HepG2 (cell line): ENCODE measurements around the gene TMEM198.

ENCODE experiments used
- CHCHD3 ChIP-seq: sonication (generic); formaldehyde crosslinking; IDR thresholded peaks from 2 replicates; pipeline ENCODE4 v1.8.0; 2022; ENCODE audit warnings: mild to moderate bottlenecking, missing genetic modification reagents, moderate library complexity
- TEAD3 ChIP-seq: optimal IDR thresholded peaks from 2 replicates; pipeline ENCODE3; 2016; ENCODE audit warnings: borderline replicate concordance
- TF ChIP-seq, protein P1 (sequence below): sonication (generic); formaldehyde crosslinking; IDR thresholded peaks from 2 replicates; pipeline ENCODE4 v1.4.0; 2020; ENCODE audit warnings: missing genetic modification reagents

DNA sequence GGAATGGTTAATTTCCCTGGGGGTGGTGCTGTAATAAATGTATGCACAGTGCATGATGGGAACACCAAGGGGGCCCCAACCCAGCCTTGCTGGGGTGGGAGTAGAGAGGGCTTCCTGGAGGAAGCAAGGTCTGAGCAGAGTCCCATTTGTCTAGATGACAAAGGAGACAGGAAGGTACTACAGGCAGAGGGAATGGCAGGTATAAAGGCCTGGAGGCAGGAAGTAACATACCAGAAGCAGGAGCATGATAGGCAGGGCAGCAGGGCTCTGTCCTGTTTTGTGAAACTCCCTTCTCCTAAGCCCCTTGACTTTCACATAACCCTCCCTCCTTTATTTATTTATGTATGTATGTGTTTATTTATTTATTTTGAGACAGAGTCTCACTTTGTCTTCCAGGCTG is 41.2 kb upstream of the TMEM198 start:
- no peak for TF ChIP-seq CHCHD3 (CRISPR knock-in tag)
- TF ChIP-seq, protein P1, sequence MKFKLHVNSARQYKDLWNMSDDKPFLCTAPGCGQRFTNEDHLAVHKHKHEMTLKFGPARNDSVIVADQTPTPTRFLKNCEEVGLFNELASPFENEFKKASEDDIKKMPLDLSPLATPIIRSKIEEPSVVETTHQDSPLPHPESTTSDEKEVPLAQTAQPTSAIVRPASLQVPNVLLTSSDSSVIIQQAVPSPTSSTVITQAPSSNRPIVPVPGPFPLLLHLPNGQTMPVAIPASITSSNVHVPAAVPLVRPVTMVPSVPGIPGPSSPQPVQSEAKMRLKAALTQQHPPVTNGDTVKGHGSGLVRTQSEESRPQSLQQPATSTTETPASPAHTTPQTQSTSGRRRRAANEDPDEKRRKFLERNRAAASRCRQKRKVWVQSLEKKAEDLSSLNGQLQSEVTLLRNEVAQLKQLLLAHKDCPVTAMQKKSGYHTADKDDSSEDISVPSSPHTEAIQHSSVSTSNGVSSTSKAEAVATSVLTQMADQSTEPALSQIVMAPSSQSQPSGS (CRISPR knock-in tag) = no peak
- no peak for TF ChIP-seq TEAD3 (CRISPR knock-in tag)
